ENCODE results near the gene GAB2. TPM values are rescaled to one million over a fixed set of nuclear protein-coding genes. Genes with fewer than 3 reads are reported as not detected.

GAB2 gene
- total RNA-seq, 1 experiment from 2014 or later, result 10.0 TPM

DNA sequence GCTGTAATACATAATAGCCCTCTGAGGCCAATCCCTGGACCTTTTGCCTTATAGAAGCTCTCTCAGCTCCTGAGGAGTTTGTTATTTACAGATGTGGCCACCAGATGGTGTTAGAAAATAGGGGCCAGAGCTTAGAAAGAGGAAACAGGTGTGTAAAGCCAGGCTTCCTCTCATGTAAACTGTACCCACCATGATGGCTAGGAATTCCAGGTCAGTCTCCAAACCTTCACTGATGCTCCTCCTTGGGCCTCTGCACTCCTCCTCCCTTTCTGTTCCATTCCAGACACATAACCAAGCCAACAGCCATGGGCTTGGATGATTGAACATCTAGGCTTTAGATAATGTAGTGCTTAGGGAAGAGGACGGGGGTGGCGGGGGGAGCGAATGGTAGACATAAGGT is 189.2 kb downstream of the GAB2 start:
- peak; percentile 90 for ATAC-seq
- H3K4me1 ChIP-seq (ENCODE audit: control insufficient read depth, insufficient read depth, low read length), result no peaks in the 10 kb centered on the region
- intact Hi-C loops (cut with micrococcal nuclease; ENCODE audit: unreplicated experiment) (loop anchor here (1.0 to 2.0 kb wide), 2 partner anchors 186 to 336 kb away; no protein-coding TSS in a partner anchor), in situ Hi-C loops (cut with HindIII; ENCODE audit: low pct_unique_long_range_greater_than_20kb, low sequenced_read_pairs) (no loop called here)
- ChIA-PET POLR2A (interaction anchor here (0.6 kb wide), 1 partner anchor 15 kb away, joined by 3 read pairs; no protein-coding TSS in a partner anchor), CTCF (interaction anchor here (0.6 to 1.4 kb wide), 10 partner anchors 9 to 688 kb away, joined by 3 to 20 read pairs (median 4); partner anchors contain the start of gene GAB2)
- TF ChIP-seq, protein P1, sequence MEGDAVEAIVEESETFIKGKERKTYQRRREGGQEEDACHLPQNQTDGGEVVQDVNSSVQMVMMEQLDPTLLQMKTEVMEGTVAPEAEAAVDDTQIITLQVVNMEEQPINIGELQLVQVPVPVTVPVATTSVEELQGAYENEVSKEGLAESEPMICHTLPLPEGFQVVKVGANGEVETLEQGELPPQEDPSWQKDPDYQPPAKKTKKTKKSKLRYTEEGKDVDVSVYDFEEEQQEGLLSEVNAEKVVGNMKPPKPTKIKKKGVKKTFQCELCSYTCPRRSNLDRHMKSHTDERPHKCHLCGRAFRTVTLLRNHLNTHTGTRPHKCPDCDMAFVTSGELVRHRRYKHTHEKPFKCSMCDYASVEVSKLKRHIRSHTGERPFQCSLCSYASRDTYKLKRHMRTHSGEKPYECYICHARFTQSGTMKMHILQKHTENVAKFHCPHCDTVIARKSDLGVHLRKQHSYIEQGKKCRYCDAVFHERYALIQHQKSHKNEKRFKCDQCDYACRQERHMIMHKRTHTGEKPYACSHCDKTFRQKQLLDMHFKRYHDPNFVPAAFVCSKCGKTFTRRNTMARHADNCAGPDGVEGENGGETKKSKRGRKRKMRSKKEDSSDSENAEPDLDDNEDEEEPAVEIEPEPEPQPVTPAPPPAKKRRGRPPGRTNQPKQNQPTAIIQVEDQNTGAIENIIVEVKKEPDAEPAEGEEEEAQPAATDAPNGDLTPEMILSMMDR (IDR thresholded peaks at IDR 0.05), result peak; percentile 85
- no peak for TF ChIP-seq POLR2AphosphoS5 (IDR thresholded peaks at IDR 0.05; ENCODE audit: low read depth, low read length)
- peak; percentile 48 for DNase-seq (ENCODE audit: low read depth, low spot score)
- H3K4me3 ChIP-seq (ENCODE audit: low read depth in 2 of 2, low read length in 2 of 2), result no peak overlapping the region
- no peaks in the 10 kb centered on the region for H3K27me3 ChIP-seq (ENCODE audit: control insufficient read depth, insufficient read depth, low read length)
- no TSS peak for BruUV-seq (replicated peaks)
- no peak overlapping the region for H3K27ac ChIP-seq (ENCODE audit: low read length)
- H3K36me3 ChIP-seq (ENCODE audit: control insufficient read depth, insufficient read depth, low read length), result no peaks in the 10 kb centered on the region
- H3K9me3 ChIP-seq (ENCODE audit: control insufficient read depth, insufficient read depth, low read depth, low read length), result no peaks in the 10 kb centered on the region

DNA sequence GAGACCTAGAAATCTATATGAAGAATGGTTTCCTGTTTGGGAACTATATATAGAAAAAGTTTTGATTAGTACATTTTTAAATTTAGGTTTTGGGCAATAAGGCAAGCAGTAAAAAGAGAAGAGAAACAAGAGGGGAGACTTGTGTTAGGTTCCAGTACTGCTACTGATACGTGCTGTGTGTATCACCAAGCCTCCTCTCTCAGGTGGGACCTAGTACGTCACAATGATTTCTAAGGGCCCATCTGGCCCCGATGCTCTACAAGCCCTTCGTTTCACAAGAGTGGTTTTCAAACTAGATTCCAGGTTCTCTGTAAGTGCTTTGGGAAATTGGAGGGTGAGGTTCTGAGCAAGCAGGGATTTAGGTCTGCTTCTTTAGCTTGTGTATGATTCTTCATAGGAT is 189.7 kb downstream of the GAB2 start:
- no peak overlapping the region for H3K27ac ChIP-seq (ENCODE audit: low read length)
- no peaks in the 10 kb centered on the region for H3K9me3 ChIP-seq (ENCODE audit: control insufficient read depth, insufficient read depth, low read depth, low read length)
- POLR2A ChIA-PET, result no interaction called here
- no TSS peak for BruUV-seq (replicated peaks)
- H3K27me3 ChIP-seq (ENCODE audit: control insufficient read depth, insufficient read depth, low read length), result no peaks in the 10 kb centered on the region
- intact Hi-C loops (cut with micrococcal nuclease; ENCODE audit: unreplicated experiment) (loop anchor here (1.0 to 2.0 kb wide), 2 partner anchors 187 to 336 kb away; no protein-coding TSS in a partner anchor), in situ Hi-C loops (cut with HindIII; ENCODE audit: low pct_unique_long_range_greater_than_20kb, low sequenced_read_pairs) (no loop called here)
- CTCF ChIA-PET, result interaction anchor here (0.8 to 1.4 kb wide), 7 partner anchors 9 to 689 kb away, joined by 3 to 20 read pairs (median 4); partner anchors contain the start of gene GAB2
- ATAC-seq (no peak), DNase-seq (ENCODE audit: low read depth, low spot score) (no peak)
- H3K36me3 ChIP-seq (ENCODE audit: control insufficient read depth, insufficient read depth, low read length), result no peaks in the 10 kb centered on the region
- TF ChIP-seq, protein P2, sequence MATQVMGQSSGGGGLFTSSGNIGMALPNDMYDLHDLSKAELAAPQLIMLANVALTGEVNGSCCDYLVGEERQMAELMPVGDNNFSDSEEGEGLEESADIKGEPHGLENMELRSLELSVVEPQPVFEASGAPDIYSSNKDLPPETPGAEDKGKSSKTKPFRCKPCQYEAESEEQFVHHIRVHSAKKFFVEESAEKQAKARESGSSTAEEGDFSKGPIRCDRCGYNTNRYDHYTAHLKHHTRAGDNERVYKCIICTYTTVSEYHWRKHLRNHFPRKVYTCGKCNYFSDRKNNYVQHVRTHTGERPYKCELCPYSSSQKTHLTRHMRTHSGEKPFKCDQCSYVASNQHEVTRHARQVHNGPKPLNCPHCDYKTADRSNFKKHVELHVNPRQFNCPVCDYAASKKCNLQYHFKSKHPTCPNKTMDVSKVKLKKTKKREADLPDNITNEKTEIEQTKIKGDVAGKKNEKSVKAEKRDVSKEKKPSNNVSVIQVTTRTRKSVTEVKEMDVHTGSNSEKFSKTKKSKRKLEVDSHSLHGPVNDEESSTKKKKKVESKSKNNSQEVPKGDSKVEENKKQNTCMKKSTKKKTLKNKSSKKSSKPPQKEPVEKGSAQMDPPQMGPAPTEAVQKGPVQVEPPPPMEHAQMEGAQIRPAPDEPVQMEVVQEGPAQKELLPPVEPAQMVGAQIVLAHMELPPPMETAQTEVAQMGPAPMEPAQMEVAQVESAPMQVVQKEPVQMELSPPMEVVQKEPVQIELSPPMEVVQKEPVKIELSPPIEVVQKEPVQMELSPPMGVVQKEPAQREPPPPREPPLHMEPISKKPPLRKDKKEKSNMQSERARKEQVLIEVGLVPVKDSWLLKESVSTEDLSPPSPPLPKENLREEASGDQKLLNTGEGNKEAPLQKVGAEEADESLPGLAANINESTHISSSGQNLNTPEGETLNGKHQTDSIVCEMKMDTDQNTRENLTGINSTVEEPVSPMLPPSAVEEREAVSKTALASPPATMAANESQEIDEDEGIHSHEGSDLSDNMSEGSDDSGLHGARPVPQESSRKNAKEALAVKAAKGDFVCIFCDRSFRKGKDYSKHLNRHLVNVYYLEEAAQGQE (IDR thresholded peaks at IDR 0.05; ENCODE audit: insufficient read depth in 1 of 2, low read depth in 2 of 2, low read length in 1 of 2), result no peak
- no peak for TF ChIP-seq POLR2AphosphoS5 (IDR thresholded peaks at IDR 0.05; ENCODE audit: low read depth, low read length)
- TF ChIP-seq, protein P1 (IDR thresholded peaks at IDR 0.05), result no peak
- TF ChIP-seq TCF7L2 (IDR thresholded peaks at IDR 0.05; ENCODE audit: low read depth, low read length), result no peak
- no peak for TF ChIP-seq SIN3A (IDR thresholded peaks at IDR 0.05; ENCODE audit: borderline replicate concordance, insufficient read depth, low read depth, low read length)
- no peak overlapping the region for H3K4me3 ChIP-seq (ENCODE audit: low read depth in 2 of 2, low read length in 2 of 2)
- no peaks in the 10 kb centered on the region for H3K4me1 ChIP-seq (ENCODE audit: control insufficient read depth, insufficient read depth, low read length)
